GM12873 (cell line): ENCODE measurements around the gene DDX56.

ENCODE experiments used
- CTCF ChIP-seq: IDR thresholded peaks from 2 replicates; pipeline ENCODE4 v1.5.1; 2012; ENCODE audit warnings: low read depth, mild to moderate bottlenecking, moderate library complexity, low read length, control low read depth; ENCODE audit not compliant: insufficient read depth; ENCODE audit errors: missing control alignments

DDX56 gene

GRCh38 chr7:44587843-44588711, 14.4 kb upstream of the DDX56 start:
- peak; percentile 60 for TF ChIP-seq CTCF

DNA sequence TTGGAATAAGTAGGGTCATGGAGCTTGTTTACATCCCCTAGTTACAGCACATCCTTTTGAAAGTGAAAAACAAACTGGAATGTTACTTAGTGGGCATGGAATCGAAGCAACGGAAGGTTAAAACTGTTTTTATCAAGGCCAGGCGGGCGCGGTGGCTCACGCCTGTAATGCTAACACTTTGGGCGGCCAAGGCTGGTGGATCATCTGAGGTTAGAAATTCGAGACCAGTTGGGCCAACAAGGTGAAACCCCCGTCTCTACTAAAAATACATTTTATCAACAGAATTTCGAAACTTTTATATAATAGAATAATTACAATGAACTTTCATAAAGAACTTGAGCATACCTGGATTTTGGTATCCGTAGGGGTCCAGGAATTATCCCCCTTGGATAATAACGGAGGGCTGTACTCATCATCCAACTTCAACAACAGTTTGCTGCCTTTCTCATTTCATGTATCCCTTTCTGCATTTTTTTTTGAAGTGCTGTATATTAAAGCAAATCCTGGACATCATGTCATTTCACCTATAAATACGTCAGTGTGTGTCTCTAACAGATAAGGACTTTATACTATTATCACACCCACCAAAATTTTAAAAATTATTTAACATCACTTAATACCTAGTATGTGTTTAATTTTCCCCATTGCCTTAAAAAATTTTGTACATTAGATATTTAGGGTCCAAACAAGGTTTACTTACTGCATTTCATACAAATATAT, 9.6 kb upstream of the DDX56 start:
- no peak for TF ChIP-seq CTCF

DNA sequence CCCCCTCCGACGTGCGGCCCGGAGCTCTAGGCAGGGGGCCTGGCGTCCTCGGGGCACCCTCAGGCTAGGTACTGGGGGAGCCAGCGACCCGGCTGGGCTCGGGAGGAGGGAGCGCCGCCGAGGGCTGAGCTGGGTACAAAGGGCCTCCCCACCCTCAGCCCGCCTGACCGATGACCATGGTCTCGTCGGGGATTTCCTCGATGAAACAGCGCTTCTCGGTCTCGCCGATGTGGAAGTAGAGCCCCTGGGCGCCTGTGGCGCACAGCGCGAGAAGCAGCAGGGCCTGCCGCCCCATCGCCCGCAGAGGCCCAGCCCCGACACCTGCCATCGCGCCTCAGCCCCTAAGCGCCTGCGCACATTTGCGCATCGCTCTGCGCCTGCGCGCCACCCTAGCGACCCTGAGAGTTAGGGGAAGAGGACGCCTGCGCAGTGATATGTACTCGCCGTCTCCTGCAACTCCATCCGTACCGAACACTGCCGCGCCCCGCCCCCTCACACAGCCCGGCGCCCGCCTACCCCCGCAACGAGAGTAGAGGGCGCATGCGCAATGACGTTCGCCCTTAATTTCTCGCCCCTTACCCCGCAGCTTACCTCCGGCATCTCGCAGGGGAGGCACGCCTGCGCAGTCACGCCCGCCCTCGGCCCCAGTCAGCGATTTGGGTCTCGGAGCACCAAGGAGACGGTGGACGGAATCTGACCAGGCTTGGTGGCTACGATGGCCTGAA, 8.3 kb upstream of the DDX56 start, which contains the start of gene TMED4:
Gene TMED4, minus strand, starts transcription at position 353 of the 725 bp plus-strand sequence. Its CDS starts 25 bp downstream, at position 328.
- TF ChIP-seq CTCF = no peak

GRCh38 chr7:44580945-44581878, 7.5 kb upstream of the DDX56 start:
- TF ChIP-seq CTCF = no peak

DNA sequence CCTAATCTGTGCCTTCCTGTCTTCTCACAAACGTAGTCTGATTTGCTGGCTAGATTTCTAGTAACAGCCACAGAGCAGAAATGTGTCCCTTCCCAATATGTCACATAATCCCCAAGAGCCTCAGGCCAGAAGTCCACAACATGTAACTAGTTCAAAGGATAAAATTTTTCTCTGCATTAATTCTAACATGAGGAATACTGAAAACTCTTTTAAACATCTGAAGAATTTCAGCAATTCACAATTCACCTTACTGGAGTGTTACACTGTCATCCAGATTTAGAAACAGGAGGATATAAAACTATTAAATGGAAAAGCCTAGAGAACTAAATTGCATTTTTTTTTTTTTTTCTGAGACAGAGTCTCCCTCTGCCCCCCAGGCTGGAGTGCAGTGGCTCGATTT, 2.5 kb upstream of the DDX56 start:
- no peak for TF ChIP-seq CTCF

DNA sequence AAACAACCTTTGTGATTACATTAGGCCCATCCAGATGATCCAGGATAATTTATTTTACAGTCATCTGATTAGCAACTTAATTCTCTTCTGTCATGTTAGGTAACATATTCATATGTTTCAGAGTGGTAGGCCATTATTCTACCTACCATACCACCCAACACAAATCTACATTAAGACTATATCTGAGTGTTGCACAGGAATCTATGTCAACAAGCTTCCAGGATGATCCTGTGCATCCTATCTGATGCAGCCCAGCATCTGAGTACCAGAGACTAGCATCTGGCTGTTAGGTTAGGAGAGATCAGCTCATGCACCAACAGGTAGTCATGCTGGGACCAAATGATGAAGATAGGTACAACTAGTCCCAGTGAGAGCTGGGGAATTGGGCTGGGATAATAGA, 1.3 kb upstream of the DDX56 start:
- no peak for TF ChIP-seq CTCF
